WERI-Rb-1 (cell line): ENCODE data around the gene FBXO31.

ENCODE experiments used
- DNase-seq: peaks from one replicate; pipeline ENCODE4 v3.0.0-alpha.2; 2020
- H3K27ac ChIP-seq: fragments of 250-450 bp; sonication (Bioruptor Pico); 2 replicates; pipeline ENCODE4 v1.5.1; 2020; ENCODE audit warnings: mild to moderate bottlenecking, moderate library complexity
- H3K27me3 ChIP-seq: fragments of 250-450 bp; sonication (Bioruptor Pico); 2 replicates; pipeline ENCODE4 v1.5.1; 2021; ENCODE audit warnings: mild to moderate bottlenecking, low read depth, moderate library complexity; ENCODE audit not compliant: insufficient read depth, severe bottlenecking
- H3K36me3 ChIP-seq: fragments of 250-450 bp; sonication (Bioruptor Pico); 2 replicates; pipeline ENCODE4 v1.5.1; 2020; ENCODE audit warnings: mild to moderate bottlenecking, moderate library complexity
- H3K4me3 ChIP-seq: 2 replicates; pipeline ENCODE4 v1.5.1; 2011; ENCODE audit warnings: low read depth, mild to moderate bottlenecking, control low read depth, low read length
- H3K9me3 ChIP-seq: fragments of 250-450 bp; sonication (Bioruptor Pico); 2 replicates; pipeline ENCODE4 v1.5.1; 2021; ENCODE audit warnings: mild to moderate bottlenecking, moderate library complexity; ENCODE audit not compliant: severe bottlenecking
- TF ChIP-seq, protein P1 (sequence below): IDR thresholded peaks from 2 replicates; pipeline ENCODE4 v1.5.1; 2011; ENCODE audit warnings: low read depth, mild to moderate bottlenecking, control low read depth, inconsistent platforms, low read length

FBXO31 gene

GRCh38 chr16:87303431-87303930 is 80.1 kb downstream of the FBXO31 start:
- Histone ChIP-seq H3K36me3 (no peaks in the 10 kb centered on the region), H3K9me3 (no peaks in the 10 kb centered on the region), H3K27me3 (no peaks in the 10 kb centered on the region), H3K27ac (no peak overlapping the region), H3K4me3 (no peak overlapping the region)
- DNase-seq = no peak
- TF ChIP-seq, protein P1, sequence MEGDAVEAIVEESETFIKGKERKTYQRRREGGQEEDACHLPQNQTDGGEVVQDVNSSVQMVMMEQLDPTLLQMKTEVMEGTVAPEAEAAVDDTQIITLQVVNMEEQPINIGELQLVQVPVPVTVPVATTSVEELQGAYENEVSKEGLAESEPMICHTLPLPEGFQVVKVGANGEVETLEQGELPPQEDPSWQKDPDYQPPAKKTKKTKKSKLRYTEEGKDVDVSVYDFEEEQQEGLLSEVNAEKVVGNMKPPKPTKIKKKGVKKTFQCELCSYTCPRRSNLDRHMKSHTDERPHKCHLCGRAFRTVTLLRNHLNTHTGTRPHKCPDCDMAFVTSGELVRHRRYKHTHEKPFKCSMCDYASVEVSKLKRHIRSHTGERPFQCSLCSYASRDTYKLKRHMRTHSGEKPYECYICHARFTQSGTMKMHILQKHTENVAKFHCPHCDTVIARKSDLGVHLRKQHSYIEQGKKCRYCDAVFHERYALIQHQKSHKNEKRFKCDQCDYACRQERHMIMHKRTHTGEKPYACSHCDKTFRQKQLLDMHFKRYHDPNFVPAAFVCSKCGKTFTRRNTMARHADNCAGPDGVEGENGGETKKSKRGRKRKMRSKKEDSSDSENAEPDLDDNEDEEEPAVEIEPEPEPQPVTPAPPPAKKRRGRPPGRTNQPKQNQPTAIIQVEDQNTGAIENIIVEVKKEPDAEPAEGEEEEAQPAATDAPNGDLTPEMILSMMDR = no peak

DNA sequence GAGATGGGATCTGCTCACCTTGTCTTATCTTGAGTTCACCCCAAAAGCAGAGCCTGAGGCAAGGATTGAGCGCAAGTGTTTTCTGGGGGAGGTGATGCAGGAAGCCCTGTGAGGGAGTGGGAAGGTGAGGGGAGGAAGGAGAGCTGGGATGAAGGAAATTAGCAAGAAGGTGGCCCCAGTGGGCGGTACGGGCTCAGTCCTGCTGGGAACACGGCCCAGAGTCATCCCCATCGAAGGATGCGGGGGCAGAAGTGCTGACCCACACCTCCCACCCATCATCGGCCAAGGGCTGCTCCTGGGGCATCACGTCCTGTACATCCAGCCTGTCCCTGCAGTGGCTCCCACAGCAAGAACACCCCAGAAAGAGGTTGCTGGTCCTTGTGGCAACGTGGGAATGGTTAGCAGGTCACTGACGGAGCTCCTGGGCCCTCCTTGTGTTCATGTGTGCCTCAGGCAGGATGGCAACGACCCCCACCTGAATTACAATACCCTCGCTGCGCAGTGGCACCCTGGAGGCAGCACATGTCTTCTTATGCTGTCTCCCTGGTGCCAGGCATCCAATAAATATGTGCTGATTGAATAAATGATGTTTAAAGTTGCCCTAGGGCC is 84.6 kb downstream of the FBXO31 start:
- H3K27ac ChIP-seq = no peak overlapping the region
- no peak for DNase-seq
- TF ChIP-seq, protein P1 = no peak
- no peak overlapping the region for H3K4me3 ChIP-seq
- no peaks in the 10 kb centered on the region for H3K27me3 ChIP-seq
- no peaks in the 10 kb centered on the region for H3K36me3 ChIP-seq
- H3K9me3 ChIP-seq = no peaks in the 10 kb centered on the region

DNA sequence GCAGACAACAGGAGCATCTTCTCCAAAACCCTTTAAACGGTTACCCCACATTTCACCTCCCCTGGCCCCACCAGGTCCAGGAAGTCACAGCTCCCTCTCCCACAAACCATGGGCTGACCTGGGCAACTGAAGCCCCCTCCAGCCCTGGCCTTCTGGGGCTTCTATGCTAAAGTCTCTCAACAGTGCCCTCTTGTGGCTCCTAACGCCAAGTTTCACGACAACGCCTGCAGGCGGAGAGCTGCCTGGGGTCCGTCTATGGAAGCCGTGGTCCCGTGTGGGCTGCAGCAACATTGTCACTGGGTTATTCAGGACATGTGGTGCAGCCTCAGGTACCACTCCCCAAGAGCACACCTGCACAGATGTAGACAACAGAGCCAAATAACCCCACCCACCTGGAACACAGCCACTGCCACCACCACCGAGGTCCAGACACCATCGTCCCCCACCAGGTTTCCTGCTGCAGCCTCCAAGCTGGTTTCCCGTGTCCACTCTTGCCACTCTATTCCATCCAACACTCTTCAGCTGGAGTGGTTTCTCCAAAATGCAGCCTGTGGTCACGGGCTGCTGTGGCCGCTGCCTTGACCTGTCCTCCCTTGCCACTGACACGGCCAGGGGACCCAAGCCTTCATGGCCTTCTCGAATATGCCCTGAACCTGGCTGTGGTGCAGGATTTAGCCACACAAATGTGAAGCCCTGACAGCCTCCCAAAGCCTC is 85.5 kb downstream of the FBXO31 start:
- TF ChIP-seq, protein P1 = peak; percentile 59
- no peak overlapping the region for H3K4me3 ChIP-seq
- no peak overlapping the region for H3K27ac ChIP-seq
- no peaks in the 10 kb centered on the region for H3K36me3 ChIP-seq
- no peaks in the 10 kb centered on the region for H3K9me3 ChIP-seq
- peak; percentile 43 for DNase-seq
- H3K27me3 ChIP-seq = no peaks in the 10 kb centered on the region

- H3K27me3 ChIP-seq = no peaks in the 10 kb centered on the region
- H3K36me3 ChIP-seq = no peaks in the 10 kb centered on the region
- no peak for DNase-seq
- H3K4me3 ChIP-seq = no peak overlapping the region
- no peaks in the 10 kb centered on the region for H3K9me3 ChIP-seq
- TF ChIP-seq, protein P1 = no peak
- H3K27ac ChIP-seq = no peak overlapping the region
Observed at GRCh38 chr16:87297407-87297806, 86.2 kb downstream of the FBXO31 start.

DNA sequence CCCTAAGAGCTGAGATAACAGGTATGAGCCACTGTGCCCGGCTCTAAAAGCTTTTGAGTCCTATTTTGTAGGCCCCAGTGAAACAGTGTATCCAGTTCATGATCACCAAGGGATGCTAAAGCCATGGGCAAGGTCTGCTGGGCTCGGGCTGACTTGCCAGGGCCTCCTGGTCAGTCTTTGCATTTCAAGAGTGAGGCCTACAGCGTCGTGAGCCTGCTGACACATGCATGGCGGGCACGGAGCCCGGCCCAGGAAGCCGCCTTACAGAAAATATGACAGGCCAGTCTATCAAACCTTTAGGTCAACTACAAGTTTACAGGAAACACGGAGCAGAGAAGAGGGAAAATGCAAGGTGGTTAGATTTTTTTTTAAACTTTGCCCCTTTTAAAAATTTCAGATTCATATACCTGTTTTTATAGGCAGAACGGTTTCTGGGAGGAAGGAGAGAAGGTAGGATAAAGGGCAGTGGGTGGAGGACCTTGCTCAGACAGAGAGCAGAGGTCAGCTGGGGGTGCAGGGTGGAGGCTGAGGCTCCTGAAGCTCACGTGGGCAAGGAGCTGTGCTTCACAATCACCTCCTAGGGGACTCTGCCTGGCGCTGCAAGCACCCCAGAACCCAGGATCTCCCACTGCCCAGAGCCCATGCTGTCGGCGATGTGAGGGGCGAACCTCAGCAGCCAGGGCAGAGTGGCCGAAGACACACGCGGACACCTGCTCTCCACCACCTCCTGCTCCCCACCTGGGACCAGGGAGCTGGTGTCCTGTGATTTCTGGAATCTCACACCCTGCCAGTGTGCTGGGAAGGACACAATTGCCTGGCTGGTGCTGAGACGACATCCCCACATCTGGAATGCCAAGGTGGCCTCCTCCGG is 87.7 kb downstream of the FBXO31 start:
- TF ChIP-seq, protein P1 = no peak
- H3K27me3 ChIP-seq = no peaks in the 10 kb centered on the region
- no peak overlapping the region for H3K4me3 ChIP-seq
- H3K27ac ChIP-seq = no peak overlapping the region
- H3K9me3 ChIP-seq = no peaks in the 10 kb centered on the region
- no peaks in the 10 kb centered on the region for H3K36me3 ChIP-seq
- DNase-seq = no peak
